IMR-90 (cell line): ENCODE data around the gene CEP41. TPM values are rescaled to one million over a fixed set of nuclear protein-coding genes. Genes with fewer than 3 reads are reported as not detected.

Experiments used
- ATAC-seq: fragments of 200-7000 bp; cut with Tn5 transposase; 2 replicates; pipeline ENCODE4 v1.9.1; 2020; ENCODE audit warnings: low read depth, mild to moderate bottlenecking, moderate library complexity
- BruUV-seq: library from RNA; stranded (reverse); fragments of 400-500 nt; replicated peaks from 2 replicates; lab custom pipeline; 2021; lab: Mats Ljungman, UMichigan
- CTCF ChIA-PET: fragments of 300-600 bp; formaldehyde crosslinking; extraction: SDS; loops from one replicate; lab custom pipeline; 2021; ENCODE audit warnings: antibody characterized with exemption; lab: Yijun Ruan, JAX
- POLR2A ChIA-PET: fragments of 300-600 bp; sonication (Branson Sonifier 250); formaldehyde crosslinking; loops from one replicate; lab custom pipeline; 2022; ENCODE audit warnings: antibody characterized with exemption; ENCODE audit not compliant: unreplicated experiment; lab: Charles Lee
- DNase-seq: peaks from one replicate; pipeline ENCODE4 v3.0.0; 2013
- H2AFZ ChIP-seq: replicated peaks from 2 replicates; pipeline ENCODE3; 2013; ENCODE audit warnings: low read length, mild to moderate bottlenecking; ENCODE audit not compliant: poor library complexity
- H2AK5ac ChIP-seq: 2 replicates; pipeline ENCODE4 v1.6.1; 2013; ENCODE audit warnings: low read depth, low read length, inconsistent platforms
- H2AK9ac ChIP-seq: replicated peaks from 2 replicates; pipeline ENCODE3; 2013; ENCODE audit warnings: mild to moderate bottlenecking, low read depth, low read length, moderate library complexity; ENCODE audit not compliant: poor library complexity
- H2BK120ac ChIP-seq: 2 replicates; pipeline ENCODE4 v1.6.1; 2013; ENCODE audit warnings: low read depth, low read length, inconsistent platforms
- H2BK15ac ChIP-seq: 3 replicates; pipeline ENCODE4 v1.6.1; 2013; ENCODE audit warnings: low read depth, low read length, inconsistent platforms
- H2BK20ac ChIP-seq: 2 replicates; pipeline ENCODE4 v1.6.1; 2013; ENCODE audit warnings: low read depth, mild to moderate bottlenecking, inconsistent platforms, low read length, moderate library complexity
- H2BK5ac ChIP-seq: 2 replicates; pipeline ENCODE4 v1.6.1; 2013; ENCODE audit warnings: mild to moderate bottlenecking, low read depth, low read length, inconsistent platforms; ENCODE audit not compliant: poor library complexity, severe bottlenecking
- H3K14ac ChIP-seq: replicated peaks from 2 replicates; pipeline ENCODE4 v1.6.1; 2013; ENCODE audit warnings: low read depth, low read length, inconsistent platforms
- H3K18ac ChIP-seq: 2 replicates; pipeline ENCODE4 v1.6.1; 2013; ENCODE audit warnings: low read depth, low read length, control low read depth
- H3K23ac ChIP-seq: 2 replicates; pipeline ENCODE4 v1.6.1; 2013; ENCODE audit warnings: low read depth, low read length, inconsistent platforms
- H3K27ac ChIP-seq: 2 replicates; pipeline ENCODE4 v1.5.1; 2013; ENCODE audit warnings: mild to moderate bottlenecking, control low read depth, low read length; ENCODE audit not compliant: insufficient read depth
- H3K27me3 ChIP-seq: 2 replicates; pipeline ENCODE4 v1.6.1; 2013; ENCODE audit warnings: low read length; ENCODE audit not compliant: control insufficient read depth, insufficient read depth
- H3K36me3 ChIP-seq: 2 replicates; pipeline ENCODE4 v1.6.1; 2013; ENCODE audit warnings: low read length, mixed read lengths; ENCODE audit not compliant: control insufficient read depth, insufficient read depth
- H3K4ac ChIP-seq: 2 replicates; pipeline ENCODE4 v1.6.1; 2013; ENCODE audit warnings: low read depth, low read length, inconsistent platforms
- H3K4me1 ChIP-seq: 2 replicates; pipeline ENCODE4 v1.6.1; 2013; ENCODE audit warnings: low read length, mixed read lengths; ENCODE audit not compliant: control insufficient read depth, insufficient read depth
- H3K4me2 ChIP-seq: 2 replicates; pipeline ENCODE4 v1.6.1; 2013; ENCODE audit warnings: low read depth, mild to moderate bottlenecking, control low read depth, low read length, moderate library complexity
- H3K4me3 ChIP-seq: 2 replicates; pipeline ENCODE4 v1.5.1; 2013; ENCODE audit warnings: low read depth, mild to moderate bottlenecking, control low read depth, low read length, moderate library complexity; ENCODE audit not compliant: insufficient read depth
- H3K56ac ChIP-seq: 2 replicates; pipeline ENCODE4 v1.6.1; 2013; ENCODE audit warnings: low read length, inconsistent platforms; ENCODE audit not compliant: insufficient read depth; ENCODE audit errors: extremely low read depth
- H3K79me1 ChIP-seq, 2 experiments: 2 replicates each; pipeline ENCODE4 v1.6.1; 2013; ENCODE audit warnings: low read length in 2 of 2, inconsistent platforms in 1 of 2, low read depth in 1 of 2
- H3K9ac ChIP-seq: 2 replicates; pipeline ENCODE4 v1.6.1; 2013; ENCODE audit warnings: low read depth, low read length, control low read depth
- H3K9me1 ChIP-seq: 2 replicates; pipeline ENCODE4 v1.6.1; 2013; ENCODE audit warnings: low read length, inconsistent platforms; ENCODE audit not compliant: insufficient read depth
- H3K9me3 ChIP-seq: 2 replicates; pipeline ENCODE4 v1.6.1; 2013; ENCODE audit warnings: low read length; ENCODE audit not compliant: control insufficient read depth, insufficient read depth
- H4K20me1 ChIP-seq: 2 replicates; pipeline ENCODE4 v1.6.1; 2013; ENCODE audit warnings: low read length, inconsistent platforms; ENCODE audit not compliant: insufficient read depth
- H4K5ac ChIP-seq: 2 replicates; pipeline ENCODE4 v1.6.1; 2013; ENCODE audit warnings: mild to moderate bottlenecking, low read depth, low read length, control low read depth
- H4K8ac ChIP-seq, 2 experiments: 2 replicates each; pipeline ENCODE4 v1.6.1; 2013; ENCODE audit warnings: low read depth in 2 of 2, low read length in 2 of 2, control low read depth in 1 of 2, inconsistent platforms in 1 of 2
- H4K91ac ChIP-seq: 2 replicates; pipeline ENCODE4 v1.6.1; 2013; ENCODE audit warnings: low read depth, low read length, inconsistent platforms; ENCODE audit not compliant: insufficient read depth
- BHLHE40 ChIP-seq: fragments of 150-350 bp; IDR thresholded peaks from 2 replicates; pipeline ENCODE4 v1.6.1; 2016; ENCODE audit warnings: mild to moderate bottlenecking, low read depth, low read length
- CTCF ChIP-seq: conservative IDR thresholded peaks from 2 replicates; pipeline ENCODE4 v1.5.1; 2012; ENCODE audit warnings: mild to moderate bottlenecking, low read depth, low read length, improper control_type of control experiment
- ELK1 ChIP-seq: fragments of 150-350 bp; IDR thresholded peaks from 2 replicates; pipeline ENCODE4 v1.6.1; 2016; ENCODE audit warnings: low read depth, mild to moderate bottlenecking, low read length, moderate library complexity, borderline replicate concordance
- FOS ChIP-seq: fragments of 150-350 bp; IDR thresholded peaks from 2 replicates; pipeline ENCODE4 v1.6.1; 2016; ENCODE audit warnings: low read depth, low read length
- MAFK ChIP-seq: IDR thresholded peaks from 2 replicates; pipeline ENCODE4 v1.6.1; 2012; ENCODE audit warnings: low read depth, low read length, improper control_type of control experiment
- MAZ ChIP-seq: IDR thresholded peaks from 2 replicates; pipeline ENCODE4 v1.6.1; 2012; ENCODE audit warnings: low read depth, mild to moderate bottlenecking, low read length, improper control_type of control experiment, moderate library complexity, borderline replicate concordance
- MXI1 ChIP-seq: IDR thresholded peaks from 2 replicates; pipeline ENCODE4 v1.6.1; 2012; ENCODE audit warnings: low read depth, mild to moderate bottlenecking, low read length, moderate library complexity, borderline replicate concordance
- NFE2L2 ChIP-seq: fragments of 150-350 bp; IDR thresholded peaks from 2 replicates; pipeline ENCODE4 v1.6.1; 2016; ENCODE audit warnings: low read depth, mild to moderate bottlenecking, low read length
- POLR2A ChIP-seq: IDR thresholded peaks from 2 replicates; pipeline ENCODE4 v1.6.1; 2012; ENCODE audit warnings: mild to moderate bottlenecking, low read depth, low read length
- RAD21 ChIP-seq: IDR thresholded peaks from 2 replicates; pipeline ENCODE4 v1.6.1; 2012; ENCODE audit warnings: low read length, improper control_type of control experiment
- RCOR1 ChIP-seq: IDR thresholded peaks from 2 replicates; pipeline ENCODE4 v1.6.1; 2012; ENCODE audit warnings: mild to moderate bottlenecking, low read length, improper control_type of control experiment; ENCODE audit not compliant: insufficient replicate concordance
- RFX5 ChIP-seq: IDR thresholded peaks from 2 replicates; pipeline ENCODE4 v1.8.0; 2012; ENCODE audit warnings: low read depth, mild to moderate bottlenecking, low read length, moderate library complexity
- SMC3 ChIP-seq: fragments of 150-350 bp; IDR thresholded peaks from 2 replicates; pipeline ENCODE4 v1.6.1; 2016; ENCODE audit warnings: low read depth, mild to moderate bottlenecking, antibody characterized with exemption, low read length, moderate library complexity
- WGBS, 2 experiments: methylation state at CpG; one replicate each; pipeline versions ENCODE4 v1.1.5 to v1.1.7; 2013; ENCODE audit warnings: missing lambda C conversion rate in 2 of 2; ENCODE audit not compliant: insufficient read length in 1 of 2; ENCODE audit errors: extremely low coverage in 2 of 2; 5-methylcytosine and 5-hydroxymethylcytosine counted together
- dilution Hi-C: fragments of 300-500 bp; cut with HindIII; formaldehyde crosslinking; loops from one replicate; pipeline ENCODE4 v1.14.3; 2018; ENCODE audit warnings: low sequenced_read_pairs; ENCODE audit not compliant: unreplicated experiment
- in situ Hi-C: fragments of 300-500 bp; cut with MboI; formaldehyde crosslinking; loops from 3 replicates; pipeline ENCODE4 v1.14.3; 2019; ENCODE audit warnings: low sequenced_read_pairs, inconsistent platforms, mixed read lengths
- intact Hi-C: fragments of 100-400 bp; cut with micrococcal nuclease; formaldehyde crosslinking; loops from 2 replicates; pipeline ENCODE4 v1.10.0; 2022
- polyA plus RNA-seq, 3 experiments: library from polyadenylated mRNA; depleted of rRNA; stranded (reverse); fragments of >200 nt; gene quantifications; 2 replicates each; pipeline ENCODE4 v1.2.3, GENCODE V29; 2012; ENCODE audit warnings: low replicate concordance in 1 of 3
- total RNA-seq: library from RNA; depleted of rRNA; stranded (reverse); fragments of >200 nt; gene quantifications from 2 replicates; pipeline ENCODE4 v1.2.3, GENCODE V29; 2012
- TF ChIP-seq, protein P1 (sequence below): fragments of 150-350 bp; IDR thresholded peaks from 2 replicates; pipeline ENCODE4 v1.6.1; 2017; ENCODE audit warnings: mild to moderate bottlenecking, antibody characterized with exemption, low read length, low read depth

The CEP41 gene
- total and polyA plus RNA-seq, 2 of the 4 experiments (the other 2 are of a cell fraction), result 12.2 to 21.9 TPM

DNA sequence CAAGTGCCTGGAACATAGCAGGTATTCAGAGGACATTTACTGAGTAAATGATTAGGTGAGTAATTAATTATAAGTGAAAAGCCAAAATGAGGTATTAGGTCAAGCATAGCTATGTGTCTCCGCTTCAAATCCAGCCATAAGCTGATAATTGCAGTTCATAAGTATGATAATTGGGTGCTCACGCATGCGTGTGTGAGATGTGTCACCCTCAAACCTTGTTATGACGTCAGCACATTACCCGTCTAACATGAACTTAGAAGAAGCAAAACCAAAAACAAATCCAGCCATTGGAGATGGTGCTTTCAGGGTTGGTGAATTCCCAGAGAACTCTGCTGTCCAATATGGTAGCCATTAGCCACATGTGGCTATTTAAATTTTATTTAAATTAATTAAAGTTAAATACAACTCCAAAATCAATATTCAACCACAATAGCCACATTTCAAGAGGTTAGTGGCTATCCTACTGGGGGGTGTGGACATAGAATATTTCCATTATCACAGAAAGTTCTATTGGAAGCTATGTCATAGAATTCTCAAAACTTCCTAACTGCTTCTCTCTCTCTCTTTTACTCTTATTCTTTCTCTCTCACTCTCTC, 96.4 kb downstream of the CEP41 start, which contains the start of gene CPA5:
Gene CPA5 (plus strand): TSS at position 546 of the 596 bp plus-strand sequence. CDS start 1,670 bp downstream, outside the sequence.
- H3K27me3 ChIP-seq, result no peaks in the 10 kb centered on the region
- no peak within 1 kb of the TSS for H4K91ac ChIP-seq
- DNase-seq (no peak), ATAC-seq (no peak)
- 0 out of 2 replicates have a peak within 1 kb of the TSS, but pooled peaks have one; percentile 38 for H2BK20ac ChIP-seq
- H3K4me3 ChIP-seq, result no peak within 1 kb of the TSS
- H3K18ac ChIP-seq, result no peak within 1 kb of the TSS
- ChIA-PET CTCF (no interaction called here), POLR2A (no interaction called here)
- H3K27ac ChIP-seq, result no peak within 1 kb of the TSS
- H3K23ac ChIP-seq, result no peak within 1 kb of the TSS
- in situ Hi-C loops (no loop called here), intact Hi-C loops (no loop called here), dilution Hi-C loops (no loop called here)
- no peaks in the 10 kb centered on the region for H3K36me3 ChIP-seq
- H2BK15ac ChIP-seq, result 0 out of 3 replicates have a peak within 1 kb of the TSS, but pooled peaks have one; percentile 11
- H2BK5ac ChIP-seq, result no peak within 1 kb of the TSS
- 0 out of 2 replicates have a peak within 1 kb of the TSS, but pooled peaks have one; percentile 37 for H3K14ac ChIP-seq
- H3K4ac ChIP-seq, result no peak within 1 kb of the TSS
- WGBS, 2 experiments, result no CpG with 5 or more reads among the region's 5 CpGs
- no peak within 1 kb of the TSS for H2AK9ac ChIP-seq
- no peak within 1 kb of the TSS for H3K9ac ChIP-seq
- H3K4me2 ChIP-seq, result 0 out of 2 replicates have a peak within 1 kb of the TSS, but pooled peaks have one; percentile 25
- H3K79me1 ChIP-seq, result no peaks in the 10 kb centered on the region
- H3K9me1 ChIP-seq, result no peaks in the 10 kb centered on the region
- H3K4me1 ChIP-seq, result no peaks in the 10 kb centered on the region
- no peak within 1 kb of the TSS for H2BK120ac ChIP-seq
- H3K9me3 ChIP-seq, result no peaks in the 10 kb centered on the region
- H4K5ac ChIP-seq, result no peak within 1 kb of the TSS
- no peak for TF ChIP-seq FOS
- no peak for TF ChIP-seq MXI1
- no peak for TF ChIP-seq RFX5
- no peak for TF ChIP-seq MAZ
- no peak for TF ChIP-seq BHLHE40
- TF ChIP-seq NFE2L2, result no peak
- no peak for TF ChIP-seq POLR2A
- no peak for TF ChIP-seq RCOR1
- TF ChIP-seq RAD21, result no peak
- TF ChIP-seq, protein P1, sequence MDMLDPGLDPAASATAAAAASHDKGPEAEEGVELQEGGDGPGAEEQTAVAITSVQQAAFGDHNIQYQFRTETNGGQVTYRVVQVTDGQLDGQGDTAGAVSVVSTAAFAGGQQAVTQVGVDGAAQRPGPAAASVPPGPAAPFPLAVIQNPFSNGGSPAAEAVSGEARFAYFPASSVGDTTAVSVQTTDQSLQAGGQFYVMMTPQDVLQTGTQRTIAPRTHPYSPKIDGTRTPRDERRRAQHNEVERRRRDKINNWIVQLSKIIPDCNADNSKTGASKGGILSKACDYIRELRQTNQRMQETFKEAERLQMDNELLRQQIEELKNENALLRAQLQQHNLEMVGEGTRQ, result no peak
- no peak for TF ChIP-seq MAFK
- no peak for TF ChIP-seq ELK1
- no peak for TF ChIP-seq CTCF
- TF ChIP-seq SMC3, result no peak
- H4K8ac ChIP-seq, result 0 out of 4 replicates have a peak within 1 kb of the TSS, but pooled peaks of 1 of the 2 experiments have one; percentile 38
- no TSS peak for BruUV-seq
- H2AK5ac ChIP-seq, result 0 out of 2 replicates have a peak within 1 kb of the TSS, but pooled peaks have one; percentile 8
- no peaks in the 10 kb centered on the region for H4K20me1 ChIP-seq
- H3K56ac ChIP-seq, result no peak within 1 kb of the TSS
- H2AFZ ChIP-seq, result peak within 1 kb of the TSS; percentile 66
